Fibroblast of villous mesenchyme (primary cell): ENCODE results near the gene HNF1B. TPM values are rescaled to one million over a fixed set of nuclear protein-coding genes. Genes with fewer than 3 reads are reported as not detected.

Experiments used
- DNase-seq: peaks from one replicate; pipeline ENCODE4 v3.0.0-alpha.2; 2010; ENCODE audit warnings: low read depth
- H3K4me3 ChIP-seq: 2 replicates; pipeline ENCODE4 v1.5.1; 2011; ENCODE audit warnings: low read depth, mild to moderate bottlenecking, low read length
- total RNA-seq: library from RNA; depleted of rRNA; stranded (reverse); fragments of >200 nt; gene quantifications from 2 replicates; pipeline ENCODE4 v1.2.3, GENCODE V29; 2012
- TF ChIP-seq, protein P1 (sequence below): IDR thresholded peaks from 2 replicates; pipeline ENCODE4 v1.5.1; 2012; ENCODE audit warnings: low read depth, mild to moderate bottlenecking, low read length; ENCODE audit not compliant: insufficient read depth

Gene HNF1B
- total RNA-seq, 1 donor = not detected

DNA sequence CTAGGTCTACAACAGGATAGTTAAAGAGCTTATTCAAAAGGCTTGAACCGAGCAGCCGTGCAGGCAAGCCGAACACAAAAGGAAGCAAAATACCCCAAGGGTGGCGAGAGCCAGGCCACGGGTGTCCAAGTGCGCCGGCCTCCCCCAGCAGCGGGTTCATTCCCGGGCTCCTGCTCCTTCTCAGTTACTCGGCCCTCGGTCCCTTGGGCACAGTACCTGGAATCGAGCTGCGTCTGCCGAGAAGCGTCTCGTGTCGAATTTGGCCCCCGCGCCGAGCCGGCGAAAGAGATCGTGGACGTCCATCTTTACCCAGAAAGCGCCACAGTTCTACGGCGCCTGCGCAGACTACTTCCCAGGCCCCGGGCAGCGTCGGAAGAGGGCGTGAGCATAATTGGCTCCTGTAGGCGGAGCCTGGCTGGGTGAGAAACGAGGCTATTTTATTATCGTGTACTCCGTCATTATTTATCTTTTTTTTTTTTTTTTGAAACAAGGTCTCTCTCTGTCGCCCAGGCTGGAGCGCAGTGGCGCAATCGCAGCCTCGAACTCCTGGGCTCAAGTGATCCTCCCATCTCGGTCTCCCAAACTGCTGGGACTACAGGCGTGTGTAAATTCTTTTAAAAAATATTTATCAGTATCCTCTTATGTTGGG lies 101.6 kb downstream of the HNF1B start, which contains the start of gene DDX52:
Gene DDX52 (minus strand): TSS at position 329 of the 649 bp plus-strand sequence. CDS start 26 bp downstream, at position 303.
- peak; percentile 94 for DNase-seq
- TF ChIP-seq, protein P1, sequence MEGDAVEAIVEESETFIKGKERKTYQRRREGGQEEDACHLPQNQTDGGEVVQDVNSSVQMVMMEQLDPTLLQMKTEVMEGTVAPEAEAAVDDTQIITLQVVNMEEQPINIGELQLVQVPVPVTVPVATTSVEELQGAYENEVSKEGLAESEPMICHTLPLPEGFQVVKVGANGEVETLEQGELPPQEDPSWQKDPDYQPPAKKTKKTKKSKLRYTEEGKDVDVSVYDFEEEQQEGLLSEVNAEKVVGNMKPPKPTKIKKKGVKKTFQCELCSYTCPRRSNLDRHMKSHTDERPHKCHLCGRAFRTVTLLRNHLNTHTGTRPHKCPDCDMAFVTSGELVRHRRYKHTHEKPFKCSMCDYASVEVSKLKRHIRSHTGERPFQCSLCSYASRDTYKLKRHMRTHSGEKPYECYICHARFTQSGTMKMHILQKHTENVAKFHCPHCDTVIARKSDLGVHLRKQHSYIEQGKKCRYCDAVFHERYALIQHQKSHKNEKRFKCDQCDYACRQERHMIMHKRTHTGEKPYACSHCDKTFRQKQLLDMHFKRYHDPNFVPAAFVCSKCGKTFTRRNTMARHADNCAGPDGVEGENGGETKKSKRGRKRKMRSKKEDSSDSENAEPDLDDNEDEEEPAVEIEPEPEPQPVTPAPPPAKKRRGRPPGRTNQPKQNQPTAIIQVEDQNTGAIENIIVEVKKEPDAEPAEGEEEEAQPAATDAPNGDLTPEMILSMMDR = no peak
- H3K4me3 ChIP-seq = peak within 1 kb of the TSS; percentile 93

DNA sequence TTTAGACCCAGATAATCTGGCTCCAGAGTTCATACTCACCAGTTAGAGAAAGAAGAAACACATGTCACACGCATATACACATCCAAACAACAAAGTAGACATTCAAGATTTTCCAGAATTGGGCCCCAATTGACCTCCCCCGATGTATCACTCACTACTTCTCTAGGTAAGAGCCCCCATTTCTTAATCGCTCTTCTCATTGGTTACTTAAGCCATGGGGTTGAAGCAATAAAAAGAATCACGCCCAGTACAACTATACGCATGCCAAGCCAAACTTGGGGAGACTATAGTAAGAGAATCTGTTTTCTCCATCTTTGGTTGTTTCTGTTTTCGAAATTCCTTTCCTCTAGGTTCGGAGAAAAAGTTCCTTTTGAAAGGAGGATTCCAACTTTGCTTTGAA lies 102.2 kb downstream of the HNF1B start:
- peak; percentile 44 for DNase-seq
- TF ChIP-seq, protein P1 = no peak
- peak overlapping the region; percentile 93 for H3K4me3 ChIP-seq

DNA sequence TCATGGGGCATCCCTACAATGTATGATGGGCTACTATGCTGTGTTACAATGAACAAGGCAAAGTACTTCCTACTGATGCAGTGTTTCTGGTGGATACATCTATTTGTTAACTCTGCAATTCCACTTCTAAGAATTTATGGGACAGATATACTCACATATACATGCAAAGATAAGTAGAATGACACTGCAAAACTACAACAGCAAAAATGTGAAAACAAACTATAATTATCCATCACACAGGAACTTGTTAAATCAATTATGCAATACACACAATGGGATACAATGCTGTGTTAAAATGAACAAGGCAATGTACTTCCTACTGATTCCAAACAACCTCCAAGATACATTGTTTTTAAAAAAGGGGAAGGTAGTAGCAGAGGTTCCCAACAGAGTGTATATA lies 104.8 kb downstream of the HNF1B start:
- TF ChIP-seq, protein P1 = no peak
- H3K4me3 ChIP-seq = no peak overlapping the region
- no peak for DNase-seq

DNA sequence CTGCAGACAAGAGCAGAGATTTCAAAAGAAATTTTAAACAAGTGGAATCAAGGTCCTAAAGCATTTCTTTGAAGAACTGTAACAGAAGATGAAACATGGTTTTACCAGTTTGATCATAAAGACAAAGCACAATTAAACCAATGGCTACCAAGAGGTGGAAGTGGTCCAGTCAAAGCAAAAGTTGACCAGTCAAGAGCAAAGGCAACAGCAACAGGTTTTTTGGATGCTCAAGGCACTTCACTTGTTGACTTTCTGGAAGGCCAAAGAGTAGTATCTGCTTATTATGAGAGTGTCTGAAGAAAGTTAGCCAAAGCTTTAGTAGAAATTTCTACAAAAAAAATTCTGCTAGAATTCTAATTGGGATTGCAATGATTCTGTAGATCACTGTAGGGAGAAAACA lies 106.9 kb downstream of the HNF1B start:
- no peak overlapping the region for H3K4me3 ChIP-seq
- DNase-seq = no peak
- TF ChIP-seq, protein P1 = no peak

Other genes with a start within 250 kb of the HNF1B start
- 16.1 and 22.5 TPM in 2 replicates for gene SYNRG, start 135.6 kb downstream of the HNF1B start, total RNA-seq
- gene DDX52, start 101.6 kb downstream of the HNF1B start, total RNA-seq = 24.5 and 40.2 TPM in 2 replicates
- gene TBC1D3K, start 179.4 kb upstream of the HNF1B start, total RNA-seq = not detected in 2 replicates
- gene TBC1D3L, start 244.0 kb upstream of the HNF1B start, total RNA-seq = 1.9 and 2.6 TPM in 2 replicates